ENCODE results near the gene EVA1B.

EVA1B gene, protein sequence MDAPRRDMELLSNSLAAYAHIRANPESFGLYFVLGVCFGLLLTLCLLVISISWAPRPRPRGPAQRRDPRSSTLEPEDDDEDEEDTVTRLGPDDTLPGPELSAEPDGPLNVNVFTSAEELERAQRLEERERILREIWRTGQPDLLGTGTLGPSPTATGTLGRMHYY

DNA sequence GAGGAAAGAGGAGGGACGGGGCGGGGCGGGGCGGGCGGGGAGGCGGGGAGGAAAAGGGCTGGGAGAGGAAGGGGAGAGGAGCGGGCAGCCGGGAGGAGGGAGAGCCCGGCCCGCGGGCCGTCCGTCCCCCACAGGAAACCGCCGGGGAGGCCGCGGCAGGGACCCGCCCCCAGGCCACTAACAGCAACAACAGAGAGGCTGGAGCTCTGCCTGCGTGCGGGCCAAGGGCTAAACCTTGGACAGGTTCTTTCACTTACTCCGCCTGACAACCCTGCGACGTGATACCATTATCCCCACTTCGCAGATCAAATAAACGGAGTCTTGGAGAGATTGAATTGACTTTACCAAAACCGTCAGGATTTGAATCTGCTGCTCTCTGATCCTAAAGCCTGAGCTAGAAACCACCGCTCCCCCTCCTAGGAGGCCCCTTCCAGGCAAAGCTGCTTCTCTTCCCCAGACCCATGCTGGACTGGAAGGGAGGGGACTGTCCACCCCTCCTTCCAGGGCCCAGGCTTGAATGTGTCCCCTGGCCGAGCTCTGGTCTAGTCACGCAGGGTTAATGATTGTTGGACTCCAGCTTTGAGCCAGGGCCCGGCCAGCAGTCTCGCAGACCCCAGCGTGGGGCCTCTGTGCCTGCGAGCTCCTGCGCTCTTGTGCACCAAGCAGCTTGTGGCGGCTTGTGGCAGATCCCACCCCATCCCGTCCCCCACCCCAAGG lies at the start of gene EVA1B:
Gene EVA1B, minus strand, starts transcription at position 10 of the 717 bp plus-strand sequence. CDS start 608 bp downstream, outside the sequence.
- DNase-seq: no peak

DNA sequence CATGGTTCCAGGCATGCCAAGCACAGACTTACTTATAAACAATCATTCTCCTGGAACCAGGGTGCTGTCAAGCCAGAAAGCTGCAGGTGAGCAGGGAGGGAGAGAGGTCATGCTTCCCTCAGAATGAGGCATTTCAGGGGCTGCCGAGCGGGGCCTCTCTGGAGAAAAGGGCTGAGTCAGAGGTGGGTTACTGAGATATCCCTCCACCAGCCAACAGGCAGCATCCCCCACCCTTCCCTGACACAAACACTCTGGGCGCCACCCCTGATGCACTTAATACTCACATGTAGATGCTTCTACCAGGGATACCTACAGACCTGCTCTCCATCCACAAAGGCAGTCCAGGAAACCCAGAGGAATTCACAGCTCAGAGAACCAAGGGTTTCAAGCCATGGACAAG lies 49.2 kb upstream of the EVA1B start:
- no peak for DNase-seq

DNA sequence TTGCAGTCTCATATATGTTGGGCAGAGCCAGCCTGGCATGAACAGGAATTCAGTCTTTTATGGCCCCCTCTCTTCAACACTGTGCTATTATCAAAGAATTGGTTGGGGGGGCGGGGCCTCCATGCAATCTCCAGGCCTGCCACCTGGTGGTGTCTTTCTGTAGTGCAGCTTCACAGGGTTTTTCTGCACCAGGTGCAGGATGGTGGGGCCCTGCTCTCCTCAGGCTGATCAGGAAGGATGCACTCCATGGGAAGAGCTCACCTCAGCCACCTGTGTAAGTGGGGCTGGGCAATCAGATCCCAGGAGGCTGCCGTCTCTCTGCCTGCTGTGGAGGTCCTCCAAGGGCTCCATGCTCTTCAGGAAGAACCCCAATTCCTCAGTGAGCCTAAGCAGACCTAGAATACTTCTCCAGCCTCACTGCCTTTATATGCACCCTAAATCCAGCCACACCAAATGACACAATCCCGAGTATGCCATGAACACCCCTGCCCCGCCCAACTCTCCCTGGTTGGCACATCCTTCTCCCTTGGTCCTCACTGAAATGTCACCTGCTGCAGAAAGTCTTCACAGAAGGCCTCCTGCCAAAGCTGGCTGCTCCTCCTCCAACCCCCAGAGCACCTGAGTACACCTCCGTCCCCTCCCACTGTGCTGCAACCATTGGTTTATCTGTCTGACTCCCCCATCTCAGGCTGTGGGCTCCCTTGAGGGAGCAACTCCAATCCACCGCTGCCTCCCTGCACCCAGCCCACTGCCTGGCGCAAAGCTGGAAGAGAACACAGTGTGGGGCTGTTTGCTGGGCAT lies 45.8 kb upstream of the EVA1B start:
- no peak for DNase-seq

DNA sequence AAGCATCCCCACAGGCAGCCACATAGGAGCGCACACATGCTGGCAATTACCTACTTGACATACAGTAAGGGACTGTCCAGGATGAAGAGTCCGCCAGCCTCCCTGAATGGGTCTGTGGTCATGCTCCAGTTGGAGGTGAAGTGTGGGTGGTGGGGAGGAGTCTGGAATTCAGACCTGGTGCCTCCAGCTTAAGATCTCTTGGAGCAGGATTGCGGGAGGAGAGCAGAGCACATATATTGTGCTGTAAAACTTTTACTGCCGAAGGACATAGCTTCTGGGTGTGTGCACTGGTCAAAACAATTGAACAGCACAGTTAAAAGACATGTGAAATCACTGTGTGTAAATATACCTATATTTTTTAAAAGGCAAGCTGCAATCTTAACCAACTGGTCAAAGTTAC lies 44.4 kb upstream of the EVA1B start:
- no peak for DNase-seq

DNA sequence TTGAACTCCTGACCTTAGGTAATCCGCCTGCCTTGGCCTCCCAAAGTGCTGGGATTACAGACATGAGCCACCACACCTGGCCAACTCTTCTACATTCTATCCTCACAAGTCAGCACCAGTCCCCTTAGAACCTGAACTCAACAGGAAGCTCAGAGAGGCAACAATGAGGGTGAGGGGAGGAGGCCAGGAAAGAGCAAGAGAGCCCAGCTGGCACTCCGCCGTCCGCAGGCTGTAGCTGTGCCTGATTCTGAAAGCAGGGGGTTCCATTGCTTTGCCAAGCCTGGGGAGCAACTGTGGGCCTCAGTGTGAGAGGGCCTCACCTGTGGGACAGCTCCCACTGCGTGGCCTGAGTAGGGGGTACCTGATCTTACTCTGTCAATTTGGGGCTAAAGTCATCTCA lies 43.6 kb upstream of the EVA1B start:
- no peak for DNase-seq

DNA sequence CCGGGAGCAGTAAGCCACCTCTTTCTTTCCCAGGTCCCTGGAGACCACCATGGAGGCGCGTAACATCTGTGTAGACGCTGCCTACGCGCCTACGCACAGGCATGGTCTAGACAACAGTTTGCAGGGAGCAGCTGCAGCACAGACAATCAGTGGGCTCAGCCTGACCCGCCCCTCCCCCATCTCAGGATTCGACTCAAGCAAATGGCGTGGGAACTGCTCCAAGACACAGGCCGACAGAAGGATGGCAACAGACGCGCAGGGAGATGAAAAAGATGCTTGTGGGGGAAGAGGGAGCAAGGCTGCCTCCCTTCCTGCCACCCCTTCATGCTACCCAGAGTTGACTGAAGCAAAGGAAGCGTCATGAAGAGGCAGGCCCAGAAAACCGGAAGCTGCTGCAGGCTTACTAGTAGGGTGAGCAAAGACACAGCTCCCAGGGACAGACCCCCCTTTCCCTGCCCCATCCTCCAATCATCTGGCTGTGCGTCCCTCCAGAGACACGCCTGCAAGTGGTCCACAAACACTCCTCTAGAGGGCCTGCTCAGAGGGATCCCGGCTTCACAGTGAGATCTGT lies 42.7 kb upstream of the EVA1B start:
- no peak for DNase-seq

DNA sequence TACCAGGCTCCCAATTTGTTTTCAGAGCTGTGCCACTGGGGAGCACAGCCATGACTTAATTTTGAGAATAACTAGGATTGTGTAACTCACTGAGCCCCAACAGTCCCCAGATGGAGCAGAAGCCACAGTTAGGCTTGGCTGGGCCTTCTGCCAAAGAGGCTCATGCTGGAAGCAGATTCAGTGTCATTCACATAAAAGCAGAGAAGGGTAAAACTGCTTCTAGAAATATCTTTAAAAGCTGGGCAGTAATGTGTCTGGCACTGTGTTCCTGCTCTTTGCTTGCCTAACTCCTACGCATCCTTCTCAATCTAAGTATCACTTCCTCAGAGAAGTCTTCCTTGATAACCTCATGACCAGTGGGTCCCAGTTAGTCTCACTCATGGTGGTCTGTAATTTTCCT lies 41.9 kb upstream of the EVA1B start:
- DNase-seq: no peak

DNA sequence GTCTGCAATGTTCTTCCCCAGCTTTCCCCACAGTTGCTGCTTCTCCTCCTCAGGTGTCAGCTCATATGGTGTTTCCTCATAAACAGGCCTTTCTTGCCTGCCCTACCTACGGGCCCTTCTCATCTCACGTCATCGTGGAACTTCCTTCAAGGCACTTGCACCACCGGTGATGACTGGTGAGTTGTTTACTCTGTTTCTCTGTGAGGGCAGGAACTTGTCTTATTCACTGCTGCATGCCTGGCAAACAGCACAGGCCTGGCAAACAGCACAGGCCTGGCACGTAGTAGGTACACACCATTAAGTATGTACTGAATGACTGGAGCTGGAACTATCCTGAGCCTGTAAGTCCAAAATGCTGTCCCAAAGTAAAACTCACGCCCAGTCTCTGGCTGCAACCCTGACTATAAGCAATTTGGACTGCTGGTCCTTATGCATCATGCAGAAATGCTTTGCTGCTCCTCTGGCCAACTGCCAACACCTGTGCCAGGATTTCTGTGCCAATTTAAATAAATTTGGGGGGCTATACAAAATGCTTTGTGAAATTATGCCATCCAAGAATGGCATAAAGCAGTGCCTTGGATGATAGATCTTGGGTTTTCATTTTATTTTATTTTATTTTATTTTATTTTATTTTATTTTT lies 36.6 kb upstream of the EVA1B start:
- DNase-seq: no peak

DNA sequence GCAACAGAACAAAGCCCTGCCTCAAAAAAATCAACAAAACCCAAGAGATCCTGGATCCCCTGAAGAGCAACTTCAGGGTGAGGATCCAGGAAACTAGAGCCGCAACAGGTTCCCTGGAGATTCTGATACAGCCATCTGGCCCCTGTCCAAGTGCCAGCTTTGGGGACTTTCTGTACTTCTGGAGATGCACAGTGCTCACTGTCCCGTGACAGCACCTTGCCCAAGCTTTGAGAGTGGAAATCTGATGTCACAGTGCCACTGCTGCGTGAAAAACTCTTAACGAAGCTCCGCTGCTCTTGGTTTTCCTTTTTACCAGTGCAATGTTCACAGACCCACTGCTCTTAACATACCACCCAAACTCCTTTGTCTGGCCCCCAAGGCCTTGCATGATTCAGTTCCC lies 35.9 kb upstream of the EVA1B start:
- no peak for DNase-seq

DNA sequence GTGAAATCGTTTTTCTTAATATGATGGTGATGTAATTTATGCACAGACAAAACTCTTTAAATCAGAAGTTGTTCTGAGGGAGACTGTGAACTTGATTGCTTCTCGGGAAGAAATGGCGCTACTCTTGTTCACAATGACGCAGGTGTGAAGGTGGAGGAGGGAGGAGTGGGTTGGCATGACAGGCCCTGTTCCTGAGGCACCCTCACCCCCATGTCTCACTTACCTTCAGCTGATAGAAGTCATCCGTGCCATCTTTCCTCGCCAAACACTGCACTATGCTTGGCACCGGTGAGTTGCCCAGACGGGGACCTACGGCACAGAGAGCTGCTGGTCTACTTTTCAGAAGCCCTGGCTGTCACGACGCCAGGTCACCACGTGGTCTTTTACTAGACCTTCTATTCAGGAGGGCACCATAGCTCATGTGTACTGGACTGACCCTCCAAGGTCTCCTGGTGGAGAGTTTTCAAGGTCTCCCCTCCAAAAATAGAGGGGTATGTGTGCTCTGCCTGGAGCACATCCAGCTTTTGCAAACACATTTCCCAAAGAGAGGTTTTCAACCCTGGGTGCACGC lies 35.2 kb upstream of the EVA1B start:
- DNase-seq: no peak

DNA sequence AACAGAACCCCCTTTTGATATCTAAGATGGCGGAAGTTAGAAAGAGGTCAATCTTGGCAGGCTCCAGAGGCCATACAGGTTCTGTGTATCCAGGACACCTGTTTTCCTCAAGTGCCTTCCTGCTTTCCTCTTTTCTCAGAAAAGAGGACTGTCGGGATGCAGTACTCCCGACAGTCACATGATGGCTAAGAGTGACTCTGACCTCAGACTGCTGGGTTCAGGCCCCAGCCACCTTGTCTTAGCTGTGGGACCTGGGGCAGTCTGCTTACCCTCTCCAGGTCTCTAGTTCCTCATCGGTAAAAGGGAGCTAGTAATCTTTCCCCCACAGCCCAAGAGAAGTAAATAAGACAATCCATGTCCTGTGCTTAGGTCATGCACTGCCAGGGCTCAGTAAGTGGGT lies 32.4 kb upstream of the EVA1B start:
- DNase-seq: no peak

DNA sequence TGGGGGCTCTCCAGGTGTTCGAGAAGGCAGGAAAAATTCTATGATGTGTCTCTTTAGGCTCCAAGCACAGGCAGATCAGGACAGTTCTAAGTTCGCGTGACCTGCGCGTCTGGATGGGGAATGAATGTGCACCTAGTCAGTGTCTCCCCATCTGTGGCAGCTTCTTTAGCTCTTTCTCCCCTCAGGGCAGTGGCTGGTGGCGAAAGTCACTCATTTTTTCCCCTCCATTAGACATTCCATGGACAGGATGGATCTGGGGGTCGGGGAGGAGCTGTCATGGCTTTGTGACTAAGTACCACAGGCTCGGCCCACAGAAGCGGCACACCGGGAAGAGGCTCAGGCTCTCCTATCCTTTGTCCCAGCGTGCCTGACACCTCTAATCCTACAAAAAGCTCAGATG lies 31.0 kb upstream of the EVA1B start:
- no peak for DNase-seq

DNA sequence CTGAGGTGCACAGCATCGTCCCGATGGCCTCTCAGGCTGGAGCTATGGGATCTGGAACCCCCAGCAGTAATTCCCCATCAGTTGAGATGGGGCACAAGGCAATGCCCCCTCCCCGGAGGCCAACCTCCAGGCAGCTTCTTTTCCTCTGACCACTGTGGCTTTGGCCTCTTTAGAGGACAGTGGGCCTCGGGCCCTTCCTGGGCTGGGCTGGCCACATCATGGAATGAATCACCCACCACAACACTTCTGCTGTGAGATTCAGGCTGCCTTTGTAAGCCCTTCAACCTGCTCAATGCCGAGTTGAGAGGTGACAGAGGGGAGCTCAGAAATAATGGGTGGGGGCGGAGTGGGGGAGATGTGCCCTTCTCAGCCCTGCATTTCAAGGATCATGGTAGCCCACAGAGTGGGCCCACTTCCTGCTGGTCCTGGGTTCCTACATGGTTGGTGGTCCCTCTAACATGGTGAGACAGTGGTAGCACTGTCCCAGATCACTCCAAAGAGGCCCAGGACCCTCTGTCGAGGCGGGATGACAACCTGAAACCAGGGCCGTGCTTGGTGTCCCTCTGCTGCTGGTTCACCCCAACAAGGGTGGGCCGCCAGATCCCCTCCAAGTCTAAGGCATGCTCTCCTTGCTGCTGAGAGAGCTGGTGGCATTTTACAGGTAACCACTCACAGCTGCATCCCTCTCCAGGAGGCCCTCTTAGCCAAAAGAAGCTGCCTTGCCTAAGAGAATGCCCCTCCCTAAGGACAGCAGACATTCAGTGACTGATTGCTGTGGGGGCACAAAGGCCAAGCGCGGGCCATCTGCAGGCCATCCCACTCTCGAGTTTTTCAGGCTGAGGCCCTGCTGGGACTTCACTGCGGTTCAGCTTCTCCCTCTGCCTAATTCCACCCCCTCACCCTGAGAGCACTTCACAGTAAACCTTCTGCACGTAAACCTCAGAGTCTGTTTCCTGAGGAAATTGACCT lies 29.7 kb upstream of the EVA1B start:
- no peak for DNase-seq

DNA sequence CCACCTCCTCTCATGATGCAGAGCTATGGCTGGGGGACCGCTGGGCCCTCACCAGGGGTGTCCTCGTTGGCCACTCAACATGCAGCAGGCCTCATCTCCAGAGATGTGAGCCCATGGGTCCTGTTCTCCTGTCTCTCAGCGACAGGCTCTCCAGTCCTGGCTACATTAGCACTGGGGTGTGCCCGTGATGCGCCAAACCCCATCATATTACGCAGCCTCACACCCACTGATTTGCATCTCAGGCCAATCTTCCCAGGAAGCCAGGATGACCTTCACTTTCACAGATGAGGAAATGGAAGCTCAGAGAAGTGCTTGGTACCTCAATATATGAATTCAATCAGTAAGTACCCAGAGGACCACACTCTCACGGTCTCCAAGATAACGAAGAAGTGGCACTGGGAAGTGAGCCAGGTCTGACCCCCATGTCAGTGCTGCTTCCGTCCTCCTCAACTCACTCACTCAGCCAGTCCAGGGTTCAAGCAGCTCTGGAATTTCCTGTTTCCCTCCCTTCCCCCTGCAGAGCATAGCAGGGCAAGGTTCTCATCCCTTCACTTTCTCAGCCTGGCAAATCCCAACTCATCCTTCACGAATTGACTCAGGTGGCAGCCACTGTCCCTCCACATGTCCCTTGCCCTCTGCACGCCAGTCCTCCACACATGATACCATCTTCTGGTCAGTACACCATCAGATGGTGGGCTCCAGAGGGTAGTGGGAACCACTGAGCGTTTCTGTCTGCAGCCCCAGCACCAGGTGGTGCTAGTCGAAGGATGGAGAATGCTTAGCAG lies 28.9 kb upstream of the EVA1B start:
- DNase-seq: no peak

DNA sequence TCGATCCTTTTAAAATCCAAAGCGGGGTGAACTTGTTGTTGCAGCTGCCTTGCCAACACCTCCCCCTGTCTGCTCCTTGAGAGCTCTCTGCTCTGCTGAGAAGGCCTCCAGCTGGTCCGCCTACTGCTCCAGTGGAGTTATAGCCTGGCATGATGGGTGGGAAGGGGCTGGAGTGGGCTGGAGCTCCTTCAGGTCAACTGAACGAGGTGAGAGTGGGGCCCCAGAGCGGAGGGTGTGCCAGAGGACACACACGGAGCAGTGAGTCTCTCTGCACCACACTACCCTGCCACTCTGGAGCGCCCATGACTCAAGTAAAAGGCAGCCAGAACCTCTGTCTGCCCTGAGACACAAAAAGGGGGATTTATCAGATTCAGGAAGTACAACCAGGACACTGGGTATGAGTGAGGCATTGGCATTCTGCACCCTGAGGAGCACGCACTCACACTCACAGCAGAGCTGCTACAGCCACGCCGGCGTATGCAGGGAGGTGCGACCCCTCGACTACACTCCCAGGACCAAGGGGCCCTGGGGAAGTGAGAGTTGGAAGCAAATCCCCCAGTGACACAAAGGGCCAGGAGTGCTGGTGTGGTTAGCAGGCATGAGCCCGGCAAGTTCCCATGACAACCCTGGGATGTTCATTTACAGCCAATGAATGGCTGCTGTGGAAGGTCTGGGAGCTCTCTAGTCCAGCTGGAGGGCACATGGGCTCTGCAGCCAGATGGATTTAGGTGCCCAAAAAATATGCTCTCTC lies 28.0 kb upstream of the EVA1B start:
- DNase-seq: no peak

DNA sequence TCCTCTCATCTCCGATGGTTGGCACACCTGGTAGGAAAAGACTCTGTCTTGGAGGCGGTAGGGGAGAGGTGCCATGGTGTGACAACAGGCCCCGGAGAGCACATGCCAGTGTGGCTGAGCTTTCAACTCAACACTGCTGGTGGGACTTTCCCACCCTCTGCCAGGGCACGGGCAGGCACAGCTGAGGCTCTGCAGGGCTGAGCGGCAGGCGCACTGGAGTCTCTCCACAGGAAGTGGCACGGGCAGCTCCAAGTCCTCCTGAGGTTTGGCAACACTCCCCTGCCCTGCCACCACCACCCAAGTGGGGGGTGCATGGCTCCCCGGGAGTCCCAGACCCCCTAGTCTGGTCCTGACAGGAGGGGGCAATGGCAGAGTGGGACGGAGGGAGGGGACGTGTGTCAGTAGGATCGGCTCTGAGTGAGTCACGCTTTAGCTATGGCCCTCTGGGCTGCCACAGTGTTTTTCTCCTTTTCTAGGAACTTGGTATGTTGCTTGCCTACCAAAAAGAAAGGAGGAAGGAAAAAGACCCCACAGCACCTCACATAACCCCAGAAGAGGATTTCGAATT lies 27.3 kb upstream of the EVA1B start:
- no peak for DNase-seq

DNA sequence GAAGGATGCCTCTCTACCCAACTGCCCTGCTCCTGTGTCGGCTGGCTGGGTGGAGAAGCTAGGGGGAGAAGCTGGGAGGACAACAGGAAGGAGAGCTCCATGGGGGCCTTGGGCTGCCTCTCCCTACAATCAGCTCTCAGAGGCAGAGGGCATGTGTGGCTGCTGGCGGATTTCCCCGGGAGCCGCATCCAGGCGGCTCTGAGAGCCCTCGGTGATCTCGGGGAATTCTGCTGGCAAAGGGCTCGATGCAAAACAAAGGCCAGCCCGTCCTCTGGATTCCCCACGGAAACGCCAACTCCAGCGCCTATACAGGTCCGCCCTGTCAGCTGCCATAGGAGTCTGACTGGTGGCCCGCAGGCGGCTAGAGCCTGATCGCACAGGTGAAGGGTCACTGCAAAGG lies 26.4 kb upstream of the EVA1B start:
- DNase-seq: no peak

DNA sequence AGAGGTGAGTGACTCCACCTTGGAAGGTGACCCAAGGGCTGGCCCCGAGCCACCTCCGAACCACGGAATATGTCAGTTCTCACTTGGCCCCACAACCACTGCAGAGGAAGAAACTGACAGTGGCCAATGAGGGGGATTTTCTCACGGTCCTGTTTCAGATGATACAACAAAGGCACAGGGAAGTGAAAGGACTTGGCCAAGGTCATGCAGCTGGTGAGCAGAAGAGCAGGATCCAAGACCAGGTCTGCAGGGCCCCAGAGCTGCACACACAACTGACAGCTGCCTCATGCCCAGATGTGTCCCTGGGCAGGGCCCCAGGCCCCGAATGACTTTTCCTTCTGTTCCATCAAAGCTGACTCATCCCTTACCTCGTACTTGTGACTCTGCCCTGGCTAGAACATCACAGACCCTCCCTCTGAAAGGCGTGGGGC lies 25.8 kb upstream of the EVA1B start:
- no peak for DNase-seq

DNA sequence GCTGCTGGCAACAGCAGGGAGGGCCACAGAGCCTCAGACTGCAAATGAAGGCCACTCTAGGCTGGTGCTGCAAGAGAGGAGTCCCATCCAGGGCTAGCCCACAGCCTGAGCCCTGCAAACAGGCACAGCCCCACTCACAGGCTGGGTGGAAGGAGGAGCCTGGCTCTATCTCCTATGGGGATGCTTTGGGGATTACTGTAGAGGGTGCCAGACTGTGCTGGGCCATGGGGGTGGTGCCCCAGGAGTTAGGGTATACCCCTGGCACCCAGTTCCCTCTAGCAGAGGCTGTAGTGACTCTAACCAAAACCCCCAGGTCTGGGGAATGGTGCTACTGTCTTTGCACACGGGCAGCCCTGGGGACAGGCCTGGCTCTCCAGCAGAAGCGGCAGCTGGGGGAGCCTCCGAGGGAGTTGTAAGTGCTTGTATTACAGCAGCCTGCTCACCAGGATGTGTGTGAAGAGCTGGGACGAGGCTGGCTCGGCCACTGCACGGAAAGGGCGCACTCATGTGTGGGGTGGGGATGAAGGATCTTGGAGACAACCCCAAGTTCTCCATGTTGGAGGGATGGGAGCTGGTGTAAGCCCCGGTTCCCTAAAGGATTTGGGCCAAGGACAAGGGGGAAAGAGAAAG lies 23.4 kb upstream of the EVA1B start:
- DNase-seq: no peak
